GM12874 (cell line): ENCODE measurements around the gene NCAM2.

Experiments
- TF ChIP-seq, protein P1 (sequence below): IDR thresholded peaks from 2 replicates; pipeline ENCODE4 v1.5.1; 2011; ENCODE audit warnings: low read depth, mild to moderate bottlenecking, control low read depth, low read length, moderate library complexity; ENCODE audit not compliant: insufficient read depth

NCAM2 gene

GRCh38 chr21:21051109-21052055, 53.2 kb downstream of the NCAM2 start:
- TF ChIP-seq, protein P1, sequence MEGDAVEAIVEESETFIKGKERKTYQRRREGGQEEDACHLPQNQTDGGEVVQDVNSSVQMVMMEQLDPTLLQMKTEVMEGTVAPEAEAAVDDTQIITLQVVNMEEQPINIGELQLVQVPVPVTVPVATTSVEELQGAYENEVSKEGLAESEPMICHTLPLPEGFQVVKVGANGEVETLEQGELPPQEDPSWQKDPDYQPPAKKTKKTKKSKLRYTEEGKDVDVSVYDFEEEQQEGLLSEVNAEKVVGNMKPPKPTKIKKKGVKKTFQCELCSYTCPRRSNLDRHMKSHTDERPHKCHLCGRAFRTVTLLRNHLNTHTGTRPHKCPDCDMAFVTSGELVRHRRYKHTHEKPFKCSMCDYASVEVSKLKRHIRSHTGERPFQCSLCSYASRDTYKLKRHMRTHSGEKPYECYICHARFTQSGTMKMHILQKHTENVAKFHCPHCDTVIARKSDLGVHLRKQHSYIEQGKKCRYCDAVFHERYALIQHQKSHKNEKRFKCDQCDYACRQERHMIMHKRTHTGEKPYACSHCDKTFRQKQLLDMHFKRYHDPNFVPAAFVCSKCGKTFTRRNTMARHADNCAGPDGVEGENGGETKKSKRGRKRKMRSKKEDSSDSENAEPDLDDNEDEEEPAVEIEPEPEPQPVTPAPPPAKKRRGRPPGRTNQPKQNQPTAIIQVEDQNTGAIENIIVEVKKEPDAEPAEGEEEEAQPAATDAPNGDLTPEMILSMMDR: no peak

- TF ChIP-seq, protein P1: no peak
These were observed 54.5 kb downstream of the NCAM2 start for GRCh38 chr21:21052672-21053071.

GRCh38 chr21:21057349-21058062, 59.3 kb downstream of the NCAM2 start:
- TF ChIP-seq, protein P1: no peak

- TF ChIP-seq, protein P1: no peak
These were observed 65.6 kb downstream of the NCAM2 start for GRCh38 chr21:21063828-21064227.

GRCh38 chr21:21064353-21064752, 66.1 kb downstream of the NCAM2 start:
- TF ChIP-seq, protein P1: no peak

- TF ChIP-seq, protein P1: no peak
These were observed 69.2 kb downstream of the NCAM2 start for GRCh38 chr21:21067375-21067774.

DNA sequence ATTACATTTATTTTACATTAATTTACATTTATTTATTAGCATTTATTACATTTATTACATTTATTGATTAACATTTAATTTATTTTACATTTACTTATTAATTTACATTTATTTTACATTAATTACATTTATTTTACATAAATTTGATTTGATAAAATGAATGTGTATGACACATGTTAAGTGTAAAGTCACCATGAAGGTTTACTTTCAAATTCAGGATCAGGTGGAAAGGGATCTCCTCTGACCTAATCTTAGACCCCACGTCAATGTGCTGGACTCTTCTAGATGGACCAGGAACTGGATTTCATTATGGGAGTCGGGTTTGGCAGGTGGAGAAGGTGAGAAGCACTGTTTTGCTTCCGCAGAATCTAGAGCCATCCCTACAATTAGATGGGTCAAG, 76.1 kb downstream of the NCAM2 start:
- TF ChIP-seq, protein P1: no peak
